Panc1 (cell line): ENCODE measurements around the gene IL36B.

Experiments
- SIN3A ChIP-seq: IDR thresholded peaks from 2 replicates; pipeline ENCODE4 v1.6.1; 2012; ENCODE audit warnings: low read depth, mild to moderate bottlenecking, low read length, moderate library complexity, borderline replicate concordance; ENCODE audit not compliant: insufficient read depth
- TF ChIP-seq, protein P1 (sequence below): fragments of 450-650 bp; IDR thresholded peaks from 2 replicates; pipeline ENCODE4 v1.5.1; 2017; ENCODE audit warnings: mild to moderate bottlenecking

DNA sequence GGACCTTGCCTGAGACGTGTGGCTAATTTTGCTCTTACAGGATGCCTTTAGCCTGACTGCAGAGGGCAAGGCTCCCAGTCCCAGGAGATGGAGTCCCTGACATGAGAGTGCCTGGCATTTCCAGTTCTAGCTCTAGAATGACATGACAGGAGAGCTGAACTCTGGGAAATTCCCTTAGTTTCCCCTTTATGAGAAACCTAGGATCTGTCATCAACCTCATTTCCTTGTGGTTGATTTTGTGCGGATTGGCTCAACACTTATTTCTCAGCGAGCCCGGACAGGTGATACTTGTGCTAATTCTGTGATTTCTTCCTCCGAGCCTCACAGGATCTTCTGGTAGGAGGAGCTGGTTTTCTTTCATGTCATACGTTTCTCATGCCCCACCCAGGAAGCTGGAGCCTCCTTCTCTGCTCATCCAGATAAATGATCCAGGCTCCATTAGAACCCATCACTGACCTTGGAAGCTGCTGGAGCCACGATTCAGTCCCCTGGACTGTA, 75.1 kb downstream of the IL36B start, which contains the start of gene IL36G:
- TF ChIP-seq, protein P1, sequence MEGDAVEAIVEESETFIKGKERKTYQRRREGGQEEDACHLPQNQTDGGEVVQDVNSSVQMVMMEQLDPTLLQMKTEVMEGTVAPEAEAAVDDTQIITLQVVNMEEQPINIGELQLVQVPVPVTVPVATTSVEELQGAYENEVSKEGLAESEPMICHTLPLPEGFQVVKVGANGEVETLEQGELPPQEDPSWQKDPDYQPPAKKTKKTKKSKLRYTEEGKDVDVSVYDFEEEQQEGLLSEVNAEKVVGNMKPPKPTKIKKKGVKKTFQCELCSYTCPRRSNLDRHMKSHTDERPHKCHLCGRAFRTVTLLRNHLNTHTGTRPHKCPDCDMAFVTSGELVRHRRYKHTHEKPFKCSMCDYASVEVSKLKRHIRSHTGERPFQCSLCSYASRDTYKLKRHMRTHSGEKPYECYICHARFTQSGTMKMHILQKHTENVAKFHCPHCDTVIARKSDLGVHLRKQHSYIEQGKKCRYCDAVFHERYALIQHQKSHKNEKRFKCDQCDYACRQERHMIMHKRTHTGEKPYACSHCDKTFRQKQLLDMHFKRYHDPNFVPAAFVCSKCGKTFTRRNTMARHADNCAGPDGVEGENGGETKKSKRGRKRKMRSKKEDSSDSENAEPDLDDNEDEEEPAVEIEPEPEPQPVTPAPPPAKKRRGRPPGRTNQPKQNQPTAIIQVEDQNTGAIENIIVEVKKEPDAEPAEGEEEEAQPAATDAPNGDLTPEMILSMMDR = no peak
- TF ChIP-seq SIN3A = no peak
